Posterior cingulate gyrus (tissue), 11 donors: ENCODE data around the gene DGCR8.

Experiments
- DNase-seq, 10 donors: peaks; one replicate each; pipeline versions ENCODE4 v3.0.0 to v3.0.0-alpha.2; 2020 to 2021; ENCODE audit warnings: mixed read lengths in 3 of 10
- intact Hi-C: fragments of 100-400 bp; cut with DNase I; formaldehyde crosslinking; loops from one replicate; pipeline ENCODE4 v1.15.1; 2023

The DGCR8 gene

GRCh38 chr22:20116376-20116950 lies 36.4 kb downstream of the DGCR8 start:
- DNase-seq: peak in 3 of 10 donors; percentile 54 to 79 (median 77)
- intact Hi-C loops: loop anchor here (2.0 to 10.0 kb wide), 3 partner anchors 14 to 142 kb away; partner anchors contain the start of genes TANGO2 and ZDHHC8

GRCh38 chr22:20116951-20117632 lies 37.1 kb downstream of the DGCR8 start, which contains the start of gene TRMT2A:
Gene TRMT2A, minus strand, starts transcription at chr22:20117226. Its CDS starts 320 bp downstream, at chr22:20116906.
- DNase-seq: peak; percentile 94 to 99 (median 96)
- intact Hi-C loops: loop anchor here (1.0 to 10.0 kb wide), 4 partner anchors 14 to 142 kb away; partner anchors contain the start of genes DGCR8, TANGO2 and ZDHHC8

- intact Hi-C loops: loop anchor here (1.0 to 10.0 kb wide), 4 partner anchors 13 to 143 kb away; partner anchors contain the start of genes DGCR8, TANGO2 and ZDHHC8
- DNase-seq: peak in 3 of 10 donors; percentile 75 to 84 (median 82)
Measured at GRCh38 chr22:20117633-20118299, 37.7 kb downstream of the DGCR8 start.

- DNase-seq: peak in 3 of 10 donors; percentile 9 to 31 (median 25)
- intact Hi-C loops: loop anchor here (10.0 kb wide), 2 partner anchors 94 to 144 kb away; partner anchors contain the start of gene TANGO2
Measured at GRCh38 chr22:20118300-20119020, 38.4 kb downstream of the DGCR8 start.

GRCh38 chr22:20121856-20122415 lies 41.9 kb downstream of the DGCR8 start:
- intact Hi-C loops: no loop called here

GRCh38 chr22:20123366-20124082 lies 43.5 kb downstream of the DGCR8 start:
- intact Hi-C loops: no loop called here
- no peak for DNase-seq

More at GRCh38 chr22:20121856-20122415, 41.9 kb downstream of the DGCR8 start:
- peak in 2 of 10 donors; percentile 11 to 58 for DNase-seq

GRCh38 chr22:20124083-20124787 lies 44.2 kb downstream of the DGCR8 start:
- intact Hi-C loops: no loop called here
- DNase-seq: no peak

GRCh38 chr22:20125201-20126174 lies 45.4 kb downstream of the DGCR8 start:
- DNase-seq: no peak
- intact Hi-C loops: no loop called here

GRCh38 chr22:20126284-20127029 lies 46.4 kb downstream of the DGCR8 start:
- no peak for DNase-seq
- intact Hi-C loops: no loop called here

- no peak for DNase-seq
- intact Hi-C loops: no loop called here
Measured at GRCh38 chr22:20127318-20127868, 47.4 kb downstream of the DGCR8 start.

- intact Hi-C loops: no loop called here
- no peak for DNase-seq
Measured at GRCh38 chr22:20127869-20128618, 48.0 kb downstream of the DGCR8 start.

- intact Hi-C loops: no loop called here
- DNase-seq: no peak
Measured at GRCh38 chr22:20128619-20128901, 48.5 kb downstream of the DGCR8 start.

- peak in 3 of 10 donors; percentile 35 to 55 (median 44) for DNase-seq
- intact Hi-C loops: no loop called here
Measured at GRCh38 chr22:20128902-20129746, 49.1 kb downstream of the DGCR8 start.

- DNase-seq: no peak
- intact Hi-C loops: loop anchor here (2.0 kb wide), 1 partner anchor 13 kb away; the partner anchor contains the start of genes RANBP1 and TRMT2A
Measured at GRCh38 chr22:20129747-20130014, 49.6 kb downstream of the DGCR8 start.

GRCh38 chr22:20130319-20130718 lies 50.3 kb downstream of the DGCR8 start:
- intact Hi-C loops: loop anchor here (2.0 kb wide), 1 partner anchor 14 kb away; the partner anchor contains the start of genes RANBP1 and TRMT2A
- DNase-seq: no peak
